Prostate gland (tissue), 2 donors: ENCODE measurements around the gene PPP2R5E.

Experiments used
- POLR2A ChIP-seq: fragments of 450-650 bp; IDR thresholded peaks from one replicate; pipeline ENCODE4 v1.6.1; 2016; ENCODE audit warnings: antibody characterized with exemption, mild to moderate bottlenecking
- TF ChIP-seq, protein P1 (sequence below), 4 experiments: fragments of 200-600 bp in 2 of 4; fragments of 450-650 bp in 2 of 4; sonication (generic) in 2 of 4; IDR thresholded peaks; 1 replicate in 3 of 4; 2 replicates in 1 of 4; pipeline ENCODE4 v1.5.1; 2016 to 2019; ENCODE audit warnings: antibody characterized with exemption in 4 of 4, mild to moderate bottlenecking in 2 of 4, moderate library complexity in 2 of 4

- TF ChIP-seq, protein P1, sequence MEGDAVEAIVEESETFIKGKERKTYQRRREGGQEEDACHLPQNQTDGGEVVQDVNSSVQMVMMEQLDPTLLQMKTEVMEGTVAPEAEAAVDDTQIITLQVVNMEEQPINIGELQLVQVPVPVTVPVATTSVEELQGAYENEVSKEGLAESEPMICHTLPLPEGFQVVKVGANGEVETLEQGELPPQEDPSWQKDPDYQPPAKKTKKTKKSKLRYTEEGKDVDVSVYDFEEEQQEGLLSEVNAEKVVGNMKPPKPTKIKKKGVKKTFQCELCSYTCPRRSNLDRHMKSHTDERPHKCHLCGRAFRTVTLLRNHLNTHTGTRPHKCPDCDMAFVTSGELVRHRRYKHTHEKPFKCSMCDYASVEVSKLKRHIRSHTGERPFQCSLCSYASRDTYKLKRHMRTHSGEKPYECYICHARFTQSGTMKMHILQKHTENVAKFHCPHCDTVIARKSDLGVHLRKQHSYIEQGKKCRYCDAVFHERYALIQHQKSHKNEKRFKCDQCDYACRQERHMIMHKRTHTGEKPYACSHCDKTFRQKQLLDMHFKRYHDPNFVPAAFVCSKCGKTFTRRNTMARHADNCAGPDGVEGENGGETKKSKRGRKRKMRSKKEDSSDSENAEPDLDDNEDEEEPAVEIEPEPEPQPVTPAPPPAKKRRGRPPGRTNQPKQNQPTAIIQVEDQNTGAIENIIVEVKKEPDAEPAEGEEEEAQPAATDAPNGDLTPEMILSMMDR (IDR thresholded peaks at IDR 0.05): no peak
- no peak for TF ChIP-seq POLR2A
Measured at GRCh38 chr14:63543826-63544406, 739 bp upstream of the PPP2R5E start.
